GM23338 (cell line): ENCODE data around the gene GAGE12J. TPM values are rescaled to one million over a fixed set of nuclear protein-coding genes. Genes with fewer than 3 reads are reported as not detected.
"Not testable (repeated sequence)": the region's sequence is repeated elsewhere in the genome, so short reads cannot be mapped to it uniquely, and the experiment has no call there.

Experiments
- ATAC-seq: fragments of 200-7000 bp; cut with Tn5 transposase; 3 replicates; pipeline ENCODE4 v1.9.1; 2020
- DNase-seq: peaks from one replicate; pipeline ENCODE4 v3.0.0-alpha.2; 2015; ENCODE audit warnings: low spot score
- H2AFZ ChIP-seq: fragments of 200-600 bp; sonication (generic); 2 replicates; pipeline ENCODE4 v1.8.0; 2016; ENCODE audit warnings: antibody characterized with exemption, mild to moderate bottlenecking, moderate library complexity
- H3F3A ChIP-seq: fragments of 200-600 bp; sonication (generic); replicated peaks from 2 replicates; pipeline ENCODE4 v1.8.0; 2017; ENCODE audit warnings: antibody characterized with exemption, mixed run types, low read depth
- H3K27ac ChIP-seq: fragments of 200-600 bp; sonication (generic); 2 replicates; pipeline ENCODE4 v1.6.1; 2016; ENCODE audit warnings: low read depth
- H3K27me3 ChIP-seq: fragments of 200-600 bp; sonication (generic); 2 replicates; pipeline ENCODE4 v1.8.0; 2016; ENCODE audit warnings: mild to moderate bottlenecking, mixed run types, moderate library complexity; ENCODE audit not compliant: insufficient read depth
- H3K36me3 ChIP-seq: fragments of 200-600 bp; sonication (generic); 2 replicates; pipeline ENCODE4 v1.8.0; 2016; ENCODE audit warnings: mild to moderate bottlenecking; ENCODE audit not compliant: insufficient read depth
- H3K4me1 ChIP-seq: fragments of 200-600 bp; sonication (generic); 2 replicates; pipeline ENCODE4 v1.8.0; 2016; ENCODE audit warnings: mild to moderate bottlenecking, moderate library complexity; ENCODE audit not compliant: insufficient read depth
- H3K4me2 ChIP-seq: fragments of 200-600 bp; sonication (generic); 2 replicates; pipeline ENCODE4 v1.7.1; 2017; ENCODE audit warnings: mixed run types
- H3K4me3 ChIP-seq: fragments of 200-600 bp; sonication (generic); 2 replicates; pipeline ENCODE4 v1.6.1; 2016; ENCODE audit warnings: mixed run types
- H3K79me2 ChIP-seq: fragments of 200-600 bp; sonication (generic); replicated peaks from 2 replicates; pipeline ENCODE4 v1.8.0; 2017; ENCODE audit warnings: mild to moderate bottlenecking; ENCODE audit not compliant: insufficient read depth
- H3K9me2 ChIP-seq: fragments of 200-600 bp; sonication (generic); 2 replicates; pipeline ENCODE4 v1.8.0; 2017; ENCODE audit not compliant: insufficient read depth
- H4K20me1 ChIP-seq: fragments of 200-600 bp; sonication (generic); replicated peaks from 2 replicates; pipeline ENCODE4 v1.8.0; 2017; ENCODE audit warnings: mild to moderate bottlenecking; ENCODE audit not compliant: insufficient read depth
- H3K27ac Mint-ChIP-seq: 2 replicates; pipeline ENCODE4 v1.8.0; 2020; ENCODE audit warnings: inconsistent platforms, mild to moderate bottlenecking, moderate library complexity, mixed read lengths
- H3K27me3 Mint-ChIP-seq: 3 replicates; pipeline ENCODE4 v1.8.0; 2022; ENCODE audit warnings: low read depth, mild to moderate bottlenecking, moderate library complexity, mixed read lengths, inconsistent platforms; ENCODE audit not compliant: insufficient read depth, poor library complexity
- H3K36me3 Mint-ChIP-seq: 3 replicates; pipeline ENCODE4 v1.8.0; 2021; ENCODE audit warnings: low read depth, mild to moderate bottlenecking, inconsistent platforms, moderate library complexity, mixed read lengths
- H3K4me1 Mint-ChIP-seq: 3 replicates; pipeline ENCODE4 v1.8.0; 2020; ENCODE audit warnings: mild to moderate bottlenecking, inconsistent platforms, mixed read lengths
- H3K4me3 Mint-ChIP-seq: 3 replicates; pipeline ENCODE4 v1.8.0; 2021; ENCODE audit warnings: moderate library complexity, mild to moderate bottlenecking, inconsistent platforms, mixed read lengths
- H3K9me3 Mint-ChIP-seq: 3 replicates; pipeline ENCODE4 v1.8.0; 2020; ENCODE audit warnings: moderate library complexity, mild to moderate bottlenecking, inconsistent platforms, mixed read lengths
- CREB1 ChIP-seq: fragments of 250-450 bp; sonication (Bioruptor Pico); IDR thresholded peaks from 2 replicates; pipeline ENCODE4 v1.5.0; 2020; ENCODE audit warnings: low read depth, mild to moderate bottlenecking, moderate library complexity
- EZH2 ChIP-seq: fragments of 200-600 bp; sonication (generic); IDR thresholded peaks from one replicate; pipeline ENCODE4 v1.8.0; 2017; ENCODE audit warnings: antibody characterized with exemption, mild to moderate bottlenecking, low read depth; ENCODE audit not compliant: unreplicated experiment
- EZH2phosphoT487 ChIP-seq: fragments of 200-600 bp; sonication (generic); IDR thresholded peaks from one replicate; pipeline ENCODE4 v1.8.1; 2018; ENCODE audit warnings: antibody characterized with exemption; ENCODE audit not compliant: unreplicated experiment
- JUNB ChIP-seq: IDR thresholded peaks from one replicate; pipeline ENCODE4 v1.6.1; 2016; ENCODE audit warnings: antibody characterized with exemption; ENCODE audit not compliant: unreplicated experiment
- NANOG ChIP-seq: IDR thresholded peaks from 2 replicates; pipeline ENCODE4 v1.6.1; 2016; ENCODE audit warnings: antibody characterized with exemption, borderline replicate concordance
- STAT1 ChIP-seq: IDR thresholded peaks from one replicate; pipeline ENCODE4 v1.6.1; 2016; ENCODE audit warnings: antibody characterized with exemption; ENCODE audit not compliant: unreplicated experiment
- ZNF331 ChIP-seq: fragments of 250-450 bp; sonication (Bioruptor Pico); IDR thresholded peaks from 2 replicates; pipeline ENCODE4 v1.5.0; 2020; ENCODE audit warnings: low read depth, mild to moderate bottlenecking, moderate library complexity
- long read RNA-seq: library from polyadenylated mRNA; unstranded; transcript quantifications from one replicate; pipeline ENCODE4 v2.0.0, GENCODE V29; 2020; ENCODE audit not compliant: unreplicated experiment
- polyA plus RNA-seq: library from polyadenylated mRNA; unstranded; fragments of >200 nt; fragmentation: Nextera tagmentation; extraction: Ambion mirVana; gene quantifications from 2 replicates; pipeline ENCODE4 v1.2.1, GENCODE V29; 2016
- total RNA-seq: library from RNA; depleted of rRNA; stranded (reverse); fragments of >200 nt; shearing (Covaris generic); gene quantifications from 2 replicates; pipeline ENCODE4 v1.2.3, GENCODE V29; 2014; rRNA removed
- TF ChIP-seq, protein P1 (sequence below): IDR thresholded peaks from one replicate; pipeline ENCODE4 v1.6.1; 2018; ENCODE audit warnings: antibody characterized with exemption; ENCODE audit not compliant: unreplicated experiment

Gene GAGE12J, protein sequence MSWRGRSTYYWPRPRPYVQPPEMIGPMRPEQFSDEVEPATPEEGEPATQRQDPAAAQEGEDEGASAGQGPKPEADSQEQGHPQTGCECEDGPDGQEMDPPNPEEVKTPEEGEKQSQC
- total RNA-seq (not detected in 2 replicates), polyA plus RNA-seq (not detected in 2 replicates)
- long read RNA-seq = 0 reads

DNA sequence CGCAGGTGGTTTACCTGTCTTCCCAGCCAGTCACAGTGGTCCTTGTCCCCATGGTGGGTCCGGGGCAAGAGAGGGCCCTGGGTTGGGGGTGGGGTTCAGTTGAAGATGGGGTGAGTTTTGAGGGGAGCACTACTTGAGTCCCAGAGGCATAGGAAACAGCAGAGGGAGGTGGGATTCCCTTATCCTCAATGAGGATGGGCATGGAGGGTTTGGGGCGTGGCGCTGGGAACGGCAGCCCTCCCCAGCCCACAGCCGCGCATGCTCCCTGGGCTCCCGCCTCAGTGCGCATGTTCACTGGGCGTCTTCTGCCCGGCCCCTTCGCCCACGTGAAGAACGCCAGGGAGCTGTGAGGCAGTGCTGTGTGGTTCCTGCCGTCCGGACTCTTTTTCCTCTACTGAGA, at the start of gene GAGE12J:
Gene GAGE12J (plus strand): TSS at position 301 of the 400 bp plus-strand sequence. CDS start 1,157 bp downstream, outside the sequence.
- not testable (repeated sequence) for H3K27ac ChIP-seq, H3K4me3 Mint-ChIP-seq, H3K36me3 Mint-ChIP-seq

DNA sequence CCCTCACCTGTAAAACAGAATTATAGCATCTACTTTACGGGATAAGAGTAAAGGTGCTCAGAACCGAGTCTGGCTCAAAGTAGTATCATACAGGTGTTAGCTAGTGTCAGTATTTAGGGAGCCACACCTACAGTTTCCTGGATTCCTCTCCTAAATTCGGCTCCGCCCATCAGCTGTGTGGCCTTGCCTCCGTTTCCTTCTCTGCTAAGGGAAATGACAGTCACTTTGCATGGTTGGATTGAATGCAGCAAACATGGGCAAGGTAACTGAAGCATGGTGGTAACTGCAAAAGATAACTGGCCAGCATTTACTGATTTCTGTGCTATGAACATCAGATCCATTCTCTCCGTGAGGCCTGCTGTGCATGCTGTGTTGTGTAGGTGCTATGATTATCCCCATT, 49.4 kb upstream of the GAGE12J start:
- Histone ChIP-seq H3K4me3 (no peak overlapping the region), H3K4me1 (peaks cover 3% of the 10 kb centered on the region; the same call in 1 of the 2 replicates), H3K27ac (no peak overlapping the region), H2AFZ (no peak overlapping the region), H3K27me3 (no peaks in the 10 kb centered on the region), H3F3A (no peaks in the 10 kb centered on the region), H3K4me2 (0 out of 2 replicates have a peak overlapping the region, but pooled peaks have one; percentile 43), H3K79me2 (peaks cover 29% of the 10 kb centered on the region), H3K9me2 (no peaks in the 10 kb centered on the region), H4K20me1 (no peaks in the 10 kb centered on the region; the same call in 1 of the 2 replicates), H3K36me3 (no peaks in the 10 kb centered on the region)
- DNase-seq = no peak
- Mint-ChIP-seq H3K4me3 (no peak overlapping the region), H3K9me3 (no peaks in the 10 kb centered on the region; the same call in 2 of the 3 replicates), H3K36me3 (peaks cover 23% of the 10 kb centered on the region), H3K27me3 (peaks cover 12% of the 10 kb centered on the region), H3K4me1 (peaks cover 37% of the 10 kb centered on the region), H3K27ac (no peak overlapping the region)
- TF ChIP-seq CREB1 (CRISPR knock-in tag) (no peak), STAT1 (no peak), ZNF331 (no peak), JUNB (no peak), NANOG (no peak), EZH2phosphoT487 (no peak), EZH2 (no peak)
- TF ChIP-seq, protein P1, sequence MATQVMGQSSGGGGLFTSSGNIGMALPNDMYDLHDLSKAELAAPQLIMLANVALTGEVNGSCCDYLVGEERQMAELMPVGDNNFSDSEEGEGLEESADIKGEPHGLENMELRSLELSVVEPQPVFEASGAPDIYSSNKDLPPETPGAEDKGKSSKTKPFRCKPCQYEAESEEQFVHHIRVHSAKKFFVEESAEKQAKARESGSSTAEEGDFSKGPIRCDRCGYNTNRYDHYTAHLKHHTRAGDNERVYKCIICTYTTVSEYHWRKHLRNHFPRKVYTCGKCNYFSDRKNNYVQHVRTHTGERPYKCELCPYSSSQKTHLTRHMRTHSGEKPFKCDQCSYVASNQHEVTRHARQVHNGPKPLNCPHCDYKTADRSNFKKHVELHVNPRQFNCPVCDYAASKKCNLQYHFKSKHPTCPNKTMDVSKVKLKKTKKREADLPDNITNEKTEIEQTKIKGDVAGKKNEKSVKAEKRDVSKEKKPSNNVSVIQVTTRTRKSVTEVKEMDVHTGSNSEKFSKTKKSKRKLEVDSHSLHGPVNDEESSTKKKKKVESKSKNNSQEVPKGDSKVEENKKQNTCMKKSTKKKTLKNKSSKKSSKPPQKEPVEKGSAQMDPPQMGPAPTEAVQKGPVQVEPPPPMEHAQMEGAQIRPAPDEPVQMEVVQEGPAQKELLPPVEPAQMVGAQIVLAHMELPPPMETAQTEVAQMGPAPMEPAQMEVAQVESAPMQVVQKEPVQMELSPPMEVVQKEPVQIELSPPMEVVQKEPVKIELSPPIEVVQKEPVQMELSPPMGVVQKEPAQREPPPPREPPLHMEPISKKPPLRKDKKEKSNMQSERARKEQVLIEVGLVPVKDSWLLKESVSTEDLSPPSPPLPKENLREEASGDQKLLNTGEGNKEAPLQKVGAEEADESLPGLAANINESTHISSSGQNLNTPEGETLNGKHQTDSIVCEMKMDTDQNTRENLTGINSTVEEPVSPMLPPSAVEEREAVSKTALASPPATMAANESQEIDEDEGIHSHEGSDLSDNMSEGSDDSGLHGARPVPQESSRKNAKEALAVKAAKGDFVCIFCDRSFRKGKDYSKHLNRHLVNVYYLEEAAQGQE = no peak
- ATAC-seq = no peak

More for the DNA sequence above, at the start of gene GAGE12J:
- not testable (repeated sequence) for ATAC-seq, H3K9me2 ChIP-seq, H3K27me3 Mint-ChIP-seq, H3K79me2 ChIP-seq, H3K4me3 ChIP-seq, H3K9me3 Mint-ChIP-seq, H3K4me1 Mint-ChIP-seq, H3K36me3 ChIP-seq, H3F3A ChIP-seq, H3K4me2 ChIP-seq, H4K20me1 ChIP-seq, H3K27ac Mint-ChIP-seq, H3K4me1 ChIP-seq, H3K27me3 ChIP-seq, DNase-seq, H2AFZ ChIP-seq
